Sigmoid colon (tissue), 4 donors: ENCODE measurements around the gene TSHB.

Experiments used
- CTCF ChIP-seq, 4 experiments: fragments of 450-650 bp in 3 of 4; fragments of 200-600 bp in 1 of 4; IDR thresholded peaks; one replicate each; pipeline ENCODE4 v1.5.1; 2016 to 2019; ENCODE audit warnings: antibody characterized with exemption in 4 of 4, mild to moderate bottlenecking in 3 of 4, moderate library complexity in 2 of 4
- POLR2AphosphoS5 ChIP-seq, 4 donors: sonication (generic); formaldehyde crosslinking; IDR thresholded peaks; one replicate each; pipeline ENCODE4 v1.6.1; 2017; ENCODE audit warnings: antibody characterized with exemption in 4 of 4

- no peak for TF ChIP-seq POLR2AphosphoS5 (IDR thresholded peaks at IDR 0.05)
- TF ChIP-seq CTCF (IDR thresholded peaks at IDR 0.05), result no peak
These were observed 35.4 kb downstream of the TSHB start for GRCh38 chr1:115065021-115065420.
